ES-I3 (cell line): ENCODE measurements around the gene PHF21A.

Source experiments
- H3K36me3 ChIP-seq: 2 replicates; pipeline ENCODE4 v1.6.1; 2013; ENCODE audit warnings: mild to moderate bottlenecking, low read length, control low read depth, moderate library complexity; ENCODE audit not compliant: insufficient read depth
- H3K4me1 ChIP-seq: 2 replicates; pipeline ENCODE4 v1.6.1; 2013; ENCODE audit warnings: mild to moderate bottlenecking, control low read depth, low read length; ENCODE audit not compliant: insufficient read depth
- H3K9ac ChIP-seq: 2 replicates; pipeline ENCODE4 v1.6.1; 2013; ENCODE audit warnings: low read depth, mild to moderate bottlenecking, low read length, moderate library complexity
- H3K9me3 ChIP-seq: 2 replicates; pipeline ENCODE4 v1.6.1; 2013; ENCODE audit warnings: mild to moderate bottlenecking, low read length, moderate library complexity; ENCODE audit not compliant: control insufficient read depth, insufficient read depth

PHF21A gene

GRCh38 chr11:45899086-45899447 lies 222.2 kb downstream of the PHF21A start:
- Histone ChIP-seq H3K9ac (peak overlapping the region; percentile 66; the same call in 1 of the 2 replicates), H3K9me3 (no peaks in the 10 kb centered on the region), H3K36me3 (no peaks in the 10 kb centered on the region), H3K4me1 (peaks cover 10% of the 10 kb centered on the region; the same call in 1 of the 2 replicates)

GRCh38 chr11:45897556-45897955 lies 223.7 kb downstream of the PHF21A start:
- peaks cover 13% of the 10 kb centered on the region; the same call in 1 of the 2 replicates for H3K4me1 ChIP-seq
- no peaks in the 10 kb centered on the region for H3K9me3 ChIP-seq
- no peak overlapping the region for H3K9ac ChIP-seq
- H3K36me3 ChIP-seq, result no peaks in the 10 kb centered on the region

GRCh38 chr11:45896422-45896984 lies 224.8 kb downstream of the PHF21A start:
- H3K9me3 ChIP-seq, result no peaks in the 10 kb centered on the region
- peaks cover 13% of the 10 kb centered on the region; the same call in 1 of the 2 replicates for H3K4me1 ChIP-seq
- no peaks in the 10 kb centered on the region for H3K36me3 ChIP-seq
- no peak overlapping the region for H3K9ac ChIP-seq

DNA sequence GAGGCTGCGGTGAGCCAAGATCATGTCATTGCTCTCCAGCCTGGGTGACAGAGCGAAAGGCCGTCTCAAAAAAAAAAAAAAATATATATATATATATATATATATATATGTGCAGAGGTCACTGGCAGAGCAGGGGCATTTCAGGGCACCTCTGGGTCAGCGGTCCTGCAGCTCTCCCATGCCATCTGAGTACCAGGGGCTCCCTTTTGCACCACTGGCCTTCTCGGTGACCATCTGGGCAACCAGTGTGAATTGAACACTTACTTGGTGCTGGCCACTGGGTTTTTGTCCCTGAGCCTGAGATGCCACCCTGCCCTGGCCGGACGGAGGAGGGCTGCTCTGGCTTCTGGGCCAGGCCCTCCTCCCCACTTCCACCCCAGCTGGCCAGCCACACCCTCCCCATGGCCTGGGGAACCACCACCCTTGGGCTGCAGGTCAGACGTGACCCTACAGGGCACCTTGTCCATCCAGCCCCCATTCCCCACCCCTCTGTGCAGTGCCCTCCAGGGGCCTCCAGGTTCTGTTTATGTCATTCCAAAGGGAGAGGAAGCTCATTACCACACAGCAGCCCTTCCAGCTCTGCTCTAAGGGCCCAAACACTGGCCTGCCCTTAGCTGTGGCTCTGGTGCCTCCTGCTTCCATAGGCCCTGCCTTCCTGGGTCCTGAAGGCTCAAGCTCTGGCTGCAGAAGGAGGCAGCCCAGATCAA lies 225.5 kb downstream of the PHF21A start:
- H3K9ac ChIP-seq, result no peak overlapping the region
- H3K36me3 ChIP-seq, result no peaks in the 10 kb centered on the region

GRCh38 chr11:45894555-45895247 lies 226.6 kb downstream of the PHF21A start:
- Histone ChIP-seq H3K36me3 (no peaks in the 10 kb centered on the region), H3K9ac (no peak overlapping the region)

More for the DNA sequence above, 225.5 kb downstream of the PHF21A start:
- Histone ChIP-seq H3K9me3 (no peaks in the 10 kb centered on the region), H3K4me1 (peaks cover 13% of the 10 kb centered on the region; the same call in 1 of the 2 replicates)

DNA sequence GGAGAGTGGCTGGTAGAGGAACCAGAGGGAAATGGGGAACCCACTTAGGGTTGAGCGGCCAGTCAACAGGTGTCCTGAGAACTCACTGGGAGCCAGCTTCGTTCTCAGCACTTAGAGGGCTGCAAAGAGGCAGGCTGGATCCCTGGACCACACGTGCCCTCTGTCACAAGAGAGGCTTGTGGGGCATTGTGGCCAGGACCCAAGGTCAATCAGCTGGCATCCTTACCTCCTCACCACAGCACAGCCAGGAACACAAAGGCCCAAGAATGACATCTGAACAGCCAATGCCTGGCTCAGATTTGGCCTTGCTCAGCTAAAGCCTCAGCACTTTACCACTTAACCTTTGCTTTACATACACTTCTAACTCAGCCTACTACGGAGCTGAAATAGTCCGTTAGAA lies 228.4 kb downstream of the PHF21A start:
- no peaks in the 10 kb centered on the region for H3K9me3 ChIP-seq
- H3K36me3 ChIP-seq, result no peaks in the 10 kb centered on the region
- H3K9ac ChIP-seq, result no peak overlapping the region
- peaks cover 7% of the 10 kb centered on the region; the same call in 1 of the 2 replicates for H3K4me1 ChIP-seq

More at GRCh38 chr11:45894555-45895247, 226.6 kb downstream of the PHF21A start:
- H3K9me3 ChIP-seq, result no peaks in the 10 kb centered on the region
- peaks cover 13% of the 10 kb centered on the region; the same call in 1 of the 2 replicates for H3K4me1 ChIP-seq

DNA sequence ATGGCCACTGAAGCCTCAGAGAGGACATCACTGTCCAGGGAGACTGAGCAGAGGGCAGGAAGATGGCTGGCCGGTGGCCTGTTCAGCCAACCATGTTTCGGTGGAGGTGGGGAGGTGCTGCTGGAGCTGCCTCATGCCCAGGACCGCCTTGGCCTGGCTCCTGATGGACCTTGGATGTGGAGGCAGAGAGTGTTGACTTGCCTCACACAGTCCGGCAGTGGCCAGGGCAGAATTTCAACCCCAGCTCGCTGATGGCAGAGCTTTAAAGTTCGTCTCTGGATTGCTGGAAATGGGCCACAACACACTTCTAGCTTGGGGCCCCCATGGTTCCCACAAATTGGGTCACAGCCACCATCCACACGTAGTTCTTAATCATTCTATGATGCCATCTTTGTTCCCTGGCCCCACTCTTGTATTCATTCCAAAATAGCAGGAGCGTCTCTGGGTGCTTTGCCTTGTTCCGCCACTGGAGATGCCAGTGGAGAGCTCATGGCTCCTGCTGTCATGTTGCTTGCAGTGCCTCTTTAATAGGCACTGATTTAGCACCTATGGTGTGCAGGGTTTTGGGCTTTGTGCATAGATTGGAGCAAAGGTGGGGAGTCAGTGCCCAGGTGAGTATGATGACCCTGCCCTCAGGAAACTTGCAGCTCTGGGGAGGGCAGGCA lies 230.2 kb downstream of the PHF21A start:
- no peak overlapping the region for H3K9ac ChIP-seq
- H3K4me1 ChIP-seq, result peaks cover 3% of the 10 kb centered on the region; the same call in 1 of the 2 replicates
- no peaks in the 10 kb centered on the region for H3K36me3 ChIP-seq
- H3K9me3 ChIP-seq, result no peaks in the 10 kb centered on the region

DNA sequence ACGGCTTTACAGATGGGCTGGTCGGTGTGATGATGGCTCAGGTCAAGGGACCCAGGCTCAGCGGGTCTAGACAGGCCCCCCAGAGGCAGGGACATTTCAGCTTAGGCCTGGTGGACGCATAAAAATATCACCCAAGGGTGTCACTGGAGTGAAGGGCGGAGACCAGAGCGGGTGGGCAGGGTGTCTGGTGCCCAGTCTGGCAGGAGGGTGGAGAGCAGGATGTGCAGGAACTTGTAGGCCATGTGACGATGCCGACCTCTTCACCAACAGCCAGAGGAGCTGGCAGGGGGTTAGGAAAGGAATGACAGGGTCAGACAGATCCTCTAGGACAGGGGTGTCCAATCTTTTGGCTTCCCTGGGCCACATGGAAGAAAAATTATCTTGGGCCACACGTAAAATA lies 231.3 kb downstream of the PHF21A start:
- H3K4me1 ChIP-seq, result 0 out of 2 replicates have a peak, but pooled peaks cover 3% of the 10 kb centered on the region
- no peaks in the 10 kb centered on the region for H3K9me3 ChIP-seq
- no peaks in the 10 kb centered on the region for H3K36me3 ChIP-seq
- no peak overlapping the region for H3K9ac ChIP-seq

DNA sequence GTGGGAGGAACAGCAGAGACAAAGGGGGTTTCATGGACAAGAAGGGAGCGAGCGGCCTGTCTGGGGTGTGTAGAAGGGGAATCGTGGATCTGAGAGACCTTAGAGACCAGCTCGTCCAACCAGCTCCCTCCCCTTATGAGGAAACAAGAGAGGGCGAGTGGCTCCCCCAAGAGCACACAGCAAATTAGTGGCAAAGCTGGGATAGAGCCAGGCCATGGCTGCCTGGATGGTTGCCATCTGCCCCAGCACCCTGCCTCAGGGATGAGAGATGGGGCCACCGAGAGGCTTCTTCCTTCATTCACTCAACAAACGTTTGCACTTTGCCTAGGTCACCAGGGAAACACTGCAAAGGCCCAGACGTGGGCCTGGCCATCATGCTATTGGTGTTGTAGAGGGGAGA lies 231.7 kb downstream of the PHF21A start:
- Histone ChIP-seq H3K9ac (no peak overlapping the region), H3K9me3 (no peaks in the 10 kb centered on the region), H3K36me3 (no peaks in the 10 kb centered on the region), H3K4me1 (0 out of 2 replicates have a peak, but pooled peaks cover 3% of the 10 kb centered on the region)

DNA sequence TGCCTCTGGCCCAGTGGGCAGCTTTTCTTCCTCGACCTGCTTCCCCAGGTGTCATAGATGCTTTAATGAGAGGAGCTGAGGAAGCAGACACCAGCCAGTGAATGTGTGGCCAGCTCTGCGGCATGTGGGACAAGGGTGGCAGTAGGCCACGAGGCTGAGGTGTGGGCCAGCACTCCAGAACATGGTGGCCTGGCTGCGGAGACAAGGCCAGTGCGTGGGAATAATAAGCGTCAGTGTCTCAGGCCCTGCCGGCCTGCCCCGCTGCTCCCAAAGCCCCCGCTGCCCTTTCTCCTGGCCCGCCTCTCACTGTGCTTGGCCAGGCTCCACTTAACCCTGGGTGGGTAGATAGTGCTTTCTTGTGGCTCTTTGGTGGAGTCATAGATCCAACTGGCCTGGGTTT lies 233.7 kb downstream of the PHF21A start:
- Histone ChIP-seq H3K9me3 (no peaks in the 10 kb centered on the region), H3K9ac (no peak overlapping the region), H3K36me3 (no peaks in the 10 kb centered on the region), H3K4me1 (no peaks in the 10 kb centered on the region)

DNA sequence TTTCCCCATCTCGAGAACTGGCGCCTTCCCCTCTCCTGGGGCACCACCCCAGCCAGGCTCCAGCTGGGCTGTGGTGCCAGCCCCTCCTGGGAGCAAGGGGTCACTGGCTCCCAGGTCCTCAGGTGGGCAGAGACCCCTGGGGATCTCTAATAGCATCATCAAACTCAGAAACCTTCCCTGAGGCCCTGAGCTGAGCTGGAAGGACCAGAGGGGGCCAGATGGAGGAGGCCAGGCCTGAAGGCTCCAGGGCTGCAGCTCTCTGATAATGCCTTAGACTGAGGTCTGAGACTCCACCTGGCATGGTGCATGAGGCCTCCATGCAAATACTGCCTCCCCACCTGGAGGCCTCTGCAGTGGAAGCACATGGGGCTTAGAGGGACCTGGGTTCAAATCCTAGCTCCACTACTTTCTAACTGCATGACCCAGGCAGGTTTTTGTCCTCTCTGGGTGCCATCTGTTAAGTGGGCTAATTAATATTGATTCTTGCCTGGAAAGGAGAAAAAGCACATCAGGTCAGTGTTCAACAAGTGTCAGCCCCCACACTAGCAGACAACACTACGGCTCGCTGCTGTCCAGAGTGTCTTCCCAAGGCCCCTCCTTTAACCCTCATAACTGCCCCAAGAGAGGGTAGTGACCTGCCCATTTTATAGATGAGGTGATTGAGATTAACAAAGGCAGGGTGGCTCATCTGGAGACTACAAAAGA lies 234.3 kb downstream of the PHF21A start:
- Histone ChIP-seq H3K36me3 (no peaks in the 10 kb centered on the region), H3K9me3 (no peaks in the 10 kb centered on the region), H3K9ac (no peak overlapping the region), H3K4me1 (no peaks in the 10 kb centered on the region)

GRCh38 chr11:45885921-45886721 lies 235.1 kb downstream of the PHF21A start:
- no peaks in the 10 kb centered on the region; the same call in 1 of the 2 replicates for H3K36me3 ChIP-seq
- H3K4me1 ChIP-seq, result no peaks in the 10 kb centered on the region
- peak overlapping the region; percentile 71 for H3K9ac ChIP-seq
- H3K9me3 ChIP-seq, result no peaks in the 10 kb centered on the region

GRCh38 chr11:45885274-45885920 lies 235.9 kb downstream of the PHF21A start, which contains the start of gene MAPK8IP1:
Gene MAPK8IP1 (plus strand): TSS chr11:45885651. CDS start chr11:45885821, 170 bp downstream.
- peak within 1 kb of the TSS; percentile 71 for H3K9ac ChIP-seq
- no peaks in the 10 kb centered on the region for H3K9me3 ChIP-seq
- H3K4me1 ChIP-seq, result no peaks in the 10 kb centered on the region
- no peaks in the 10 kb centered on the region; the same call in 1 of the 2 replicates for H3K36me3 ChIP-seq
